ENCODE results near the gene CFAP410.

CFAP410 gene

DNA sequence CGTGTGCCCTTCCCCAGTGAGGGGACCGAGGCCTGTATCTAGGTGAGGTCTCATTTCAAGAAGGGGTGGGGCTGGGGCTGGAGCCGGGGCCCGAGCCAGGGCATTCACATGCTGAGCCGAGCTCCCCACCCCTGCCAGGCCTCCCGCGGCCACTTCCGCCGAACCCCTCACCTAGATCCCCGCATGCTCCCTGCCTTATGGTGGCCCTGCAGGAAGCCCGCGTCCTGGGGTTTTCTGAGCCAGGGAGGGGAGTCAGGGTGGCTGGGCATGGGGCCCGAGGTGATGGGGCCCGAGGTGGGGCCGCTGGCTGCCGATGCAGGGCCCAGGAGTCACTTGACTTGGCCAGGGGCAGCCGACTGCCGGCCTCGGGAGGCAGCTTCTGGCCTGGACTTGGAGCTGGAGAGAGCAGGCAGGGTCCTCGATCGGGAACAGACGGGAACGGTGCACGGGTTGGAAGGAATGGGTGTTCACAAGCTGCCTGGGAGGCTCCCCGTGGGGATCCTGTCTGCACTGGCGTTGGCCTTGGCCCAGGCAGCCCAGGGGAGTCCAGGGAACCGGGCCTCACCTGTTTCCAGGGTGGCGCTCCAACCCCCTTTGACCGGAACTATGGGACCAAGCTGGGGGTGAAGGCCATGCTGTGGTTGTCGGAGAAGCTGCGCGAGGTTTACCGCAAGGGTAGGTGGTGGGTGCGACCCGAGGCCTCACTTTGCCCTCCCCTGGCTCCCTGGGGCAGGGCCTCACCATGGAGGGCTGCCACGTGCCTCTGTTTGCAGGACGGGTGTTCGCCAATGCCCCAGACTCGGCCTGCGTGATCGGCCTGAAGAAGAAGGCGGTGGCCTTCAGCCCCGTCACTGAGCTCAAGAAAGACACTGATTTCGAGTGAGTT, 13.6 kb downstream of the CFAP410 start:
- Histone ChIP-seq H3K4me1 (ENCODE audit: control insufficient read depth, insufficient read depth, low read length) (no peaks in the 10 kb centered on the region), H3K9ac (ENCODE audit: low read depth, low read length) (no peak overlapping the region), H3K27me3 (ENCODE audit: control insufficient read depth, insufficient read depth, low read length) (no peaks in the 10 kb centered on the region), H3K9me3 (ENCODE audit: control insufficient read depth, insufficient read depth, low read length) (no peaks in the 10 kb centered on the region), H3K4me3 (ENCODE audit: low read depth, low read length) (no peak overlapping the region), H3K36me3 (ENCODE audit: control insufficient read depth, insufficient read depth, low read length) (peaks cover 48% of the 10 kb centered on the region)

DNA sequence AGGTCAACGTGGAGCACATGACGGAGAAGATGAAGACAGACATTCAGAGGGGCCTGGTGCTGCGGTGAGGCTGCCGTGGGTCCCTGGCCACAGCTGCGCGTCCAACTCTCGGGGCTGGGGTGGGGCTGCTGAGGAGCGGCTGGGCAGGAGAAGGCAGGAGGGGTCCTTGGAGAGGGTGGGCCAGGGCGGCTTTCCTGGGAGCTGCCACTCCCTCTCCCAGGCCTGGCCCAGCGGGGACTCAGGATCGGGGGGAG, 14.4 kb downstream of the CFAP410 start:
- H3K36me3 ChIP-seq (ENCODE audit: control insufficient read depth, insufficient read depth, low read length), result peaks cover 53% of the 10 kb centered on the region
- H3K4me3 ChIP-seq (ENCODE audit: low read depth, low read length), result no peak overlapping the region
- no peaks in the 10 kb centered on the region for H3K9me3 ChIP-seq (ENCODE audit: control insufficient read depth, insufficient read depth, low read length)
- H3K27me3 ChIP-seq (ENCODE audit: control insufficient read depth, insufficient read depth, low read length), result no peaks in the 10 kb centered on the region
- no peak overlapping the region for H3K9ac ChIP-seq (ENCODE audit: low read depth, low read length)
- no peaks in the 10 kb centered on the region for H3K4me1 ChIP-seq (ENCODE audit: control insufficient read depth, insufficient read depth, low read length)

DNA sequence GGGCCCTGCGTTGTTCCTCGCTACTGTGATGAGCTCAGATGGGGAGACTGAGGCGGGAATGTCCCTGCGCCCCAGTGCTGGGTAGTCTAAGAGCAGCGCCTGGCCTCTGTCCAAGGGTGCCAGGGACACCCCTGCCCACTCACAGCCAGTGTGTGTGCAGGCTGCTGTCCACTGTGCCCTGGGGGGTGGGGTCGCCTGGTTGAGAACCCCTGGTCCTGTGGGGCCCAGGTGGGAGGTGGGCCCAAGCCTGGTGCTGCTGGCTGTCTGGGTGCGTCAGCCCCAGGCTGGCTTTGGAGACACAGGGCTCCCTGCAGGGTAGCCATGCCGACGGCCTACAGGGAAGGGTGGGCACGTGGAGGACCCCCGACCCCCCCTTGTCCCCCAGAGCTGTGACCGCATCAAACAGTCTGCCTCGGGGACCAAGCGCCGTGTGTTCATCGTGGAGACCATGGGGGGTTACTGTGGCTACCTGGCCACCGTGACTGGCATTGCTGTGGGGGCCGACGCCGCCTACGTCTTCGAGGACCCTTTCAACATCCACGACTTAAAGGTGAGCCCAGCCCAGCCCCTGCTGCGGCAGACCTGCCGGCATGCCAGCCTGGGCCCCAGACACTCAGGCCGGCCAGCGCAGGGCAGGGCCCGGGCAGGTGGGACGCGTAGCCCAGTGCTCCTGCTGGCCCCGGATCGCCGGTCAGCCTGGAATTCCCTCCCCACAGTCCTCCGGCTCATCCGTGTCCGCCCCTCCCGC, 14.9 kb downstream of the CFAP410 start:
- Histone ChIP-seq H3K4me3 (ENCODE audit: low read depth, low read length) (no peak overlapping the region), H3K27me3 (ENCODE audit: control insufficient read depth, insufficient read depth, low read length) (no peaks in the 10 kb centered on the region), H3K9me3 (ENCODE audit: control insufficient read depth, insufficient read depth, low read length) (no peaks in the 10 kb centered on the region), H3K4me1 (ENCODE audit: control insufficient read depth, insufficient read depth, low read length) (no peaks in the 10 kb centered on the region), H3K9ac (ENCODE audit: low read depth, low read length) (no peak overlapping the region), H3K36me3 (ENCODE audit: control insufficient read depth, insufficient read depth, low read length) (peaks cover 54% of the 10 kb centered on the region)

DNA sequence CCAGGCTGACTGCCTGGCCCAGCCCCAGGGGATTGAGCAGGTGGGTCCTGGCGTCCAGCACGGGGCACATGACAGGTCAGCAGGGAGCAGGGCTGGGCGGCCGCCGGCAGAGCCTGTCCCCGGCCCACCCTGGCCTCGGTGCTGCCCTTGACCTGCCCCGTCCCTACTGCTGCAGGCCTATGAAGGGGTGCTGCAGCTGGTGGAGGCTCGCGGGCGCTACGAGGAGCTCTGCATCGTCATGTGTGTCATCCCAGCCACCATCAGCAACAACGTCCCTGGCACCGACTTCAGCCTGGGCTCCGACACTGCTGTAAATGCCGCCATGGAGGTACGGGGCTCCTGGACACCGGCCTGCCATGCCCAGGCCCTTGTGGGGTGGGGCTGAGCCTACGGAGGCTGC, 15.6 kb downstream of the CFAP410 start:
- H3K4me1 ChIP-seq (ENCODE audit: control insufficient read depth, insufficient read depth, low read length), result no peaks in the 10 kb centered on the region
- no peaks in the 10 kb centered on the region for H3K27me3 ChIP-seq (ENCODE audit: control insufficient read depth, insufficient read depth, low read length)
- peaks cover 54% of the 10 kb centered on the region for H3K36me3 ChIP-seq (ENCODE audit: control insufficient read depth, insufficient read depth, low read length)
- no peak overlapping the region for H3K4me3 ChIP-seq (ENCODE audit: low read depth, low read length)
- H3K9me3 ChIP-seq (ENCODE audit: control insufficient read depth, insufficient read depth, low read length), result no peaks in the 10 kb centered on the region
- H3K9ac ChIP-seq (ENCODE audit: low read depth, low read length), result no peak overlapping the region

DNA sequence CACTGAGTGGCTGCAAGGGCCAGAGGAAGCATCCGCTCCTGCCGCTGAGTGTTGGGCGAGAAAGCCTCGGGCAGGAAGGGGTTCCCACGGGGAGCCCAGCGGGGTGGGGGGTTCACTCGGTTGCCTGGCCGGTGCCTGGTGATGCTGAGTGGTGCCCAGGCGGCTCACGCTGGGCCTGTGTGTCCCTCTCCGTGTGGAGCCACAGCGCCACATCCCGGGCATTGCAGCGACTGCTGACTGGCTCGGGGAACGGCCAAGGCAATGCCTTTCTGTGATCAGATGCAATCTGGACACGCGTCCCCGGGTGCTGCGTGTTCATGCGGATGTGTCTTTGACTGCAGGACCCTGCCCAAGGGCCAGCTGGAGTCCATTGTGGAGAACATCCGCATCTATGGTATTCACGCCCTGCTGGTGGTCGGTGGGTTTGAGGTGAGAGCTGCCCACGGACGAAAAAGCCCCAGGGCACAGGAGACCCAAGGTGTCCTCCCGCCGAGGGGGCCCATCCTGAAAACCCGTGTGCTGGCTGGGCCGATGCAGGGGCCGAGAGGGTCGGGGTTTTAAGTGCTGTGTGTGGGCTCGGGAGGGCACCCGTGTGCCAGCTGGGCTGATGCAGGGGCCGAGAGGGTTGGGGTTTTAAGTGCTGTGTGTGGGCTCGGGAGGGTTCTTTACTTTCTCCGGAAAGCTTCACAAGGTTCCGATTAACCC, 16.4 kb downstream of the CFAP410 start:
- no peaks in the 10 kb centered on the region for H3K27me3 ChIP-seq (ENCODE audit: control insufficient read depth, insufficient read depth, low read length)
- no peak overlapping the region for H3K9ac ChIP-seq (ENCODE audit: low read depth, low read length)
- no peaks in the 10 kb centered on the region for H3K9me3 ChIP-seq (ENCODE audit: control insufficient read depth, insufficient read depth, low read length)
- no peaks in the 10 kb centered on the region for H3K4me1 ChIP-seq (ENCODE audit: control insufficient read depth, insufficient read depth, low read length)
- peaks cover 51% of the 10 kb centered on the region for H3K36me3 ChIP-seq (ENCODE audit: control insufficient read depth, insufficient read depth, low read length)
- no peak overlapping the region for H3K4me3 ChIP-seq (ENCODE audit: low read depth, low read length)

DNA sequence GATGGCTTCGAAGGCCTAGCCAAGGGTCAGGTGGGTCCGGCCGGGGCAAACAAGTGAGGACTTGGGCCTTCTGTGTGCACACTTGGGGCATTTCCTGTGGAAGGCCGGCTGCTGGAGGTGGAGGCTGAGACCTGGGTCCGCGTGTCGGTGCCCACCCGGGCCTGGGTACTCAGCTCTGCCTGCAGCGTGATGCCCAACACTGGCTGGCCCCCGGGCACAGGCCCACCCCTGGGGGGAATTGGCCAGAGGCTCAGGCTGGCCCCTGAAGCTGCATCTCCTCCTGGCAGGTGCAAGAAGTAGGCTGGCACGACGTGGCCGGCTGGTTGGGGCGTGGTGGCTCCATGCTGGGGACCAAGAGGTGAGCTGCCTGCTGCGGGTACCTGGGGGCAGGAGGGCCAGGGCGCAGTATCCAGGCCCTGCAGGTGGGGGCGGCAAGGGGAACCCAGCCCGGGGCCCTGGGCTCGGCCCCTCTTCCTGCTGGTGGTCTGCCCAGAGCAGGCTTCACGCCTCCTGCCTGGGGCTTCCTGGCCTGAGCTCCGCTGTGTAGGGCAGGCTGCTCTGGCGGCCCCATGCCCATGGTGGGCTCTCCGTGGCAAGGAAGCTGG, 17.2 kb downstream of the CFAP410 start:
- no peak overlapping the region for H3K9ac ChIP-seq (ENCODE audit: low read depth, low read length)
- H3K27me3 ChIP-seq (ENCODE audit: control insufficient read depth, insufficient read depth, low read length), result no peaks in the 10 kb centered on the region
- H3K4me3 ChIP-seq (ENCODE audit: low read depth, low read length), result no peak overlapping the region
- peaks cover 56% of the 10 kb centered on the region for H3K36me3 ChIP-seq (ENCODE audit: control insufficient read depth, insufficient read depth, low read length)
- H3K9me3 ChIP-seq (ENCODE audit: control insufficient read depth, insufficient read depth, low read length), result no peaks in the 10 kb centered on the region
- no peaks in the 10 kb centered on the region for H3K4me1 ChIP-seq (ENCODE audit: control insufficient read depth, insufficient read depth, low read length)

DNA sequence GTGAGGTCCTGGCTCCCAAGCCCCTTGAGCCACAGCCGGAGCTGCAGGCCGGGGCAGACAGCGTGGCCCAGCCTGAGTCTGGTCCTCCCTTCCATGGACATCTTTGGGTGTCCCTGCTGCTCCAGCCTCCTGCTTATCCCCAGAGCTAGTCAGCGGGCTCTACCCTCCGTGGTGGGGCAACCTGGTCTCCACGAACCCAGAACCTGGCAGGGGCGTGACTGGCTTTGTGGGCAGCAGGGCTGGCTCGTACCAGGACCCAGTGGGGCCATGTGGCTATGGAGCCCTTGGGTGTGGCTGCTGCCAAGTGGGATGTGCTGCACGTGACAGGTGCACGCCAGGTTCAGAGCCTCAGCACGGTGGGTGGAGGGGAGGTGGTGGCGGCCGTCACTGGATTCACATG, 18.3 kb downstream of the CFAP410 start:
- Histone ChIP-seq H3K4me3 (ENCODE audit: low read depth, low read length) (no peak overlapping the region), H3K9ac (ENCODE audit: low read depth, low read length) (no peak overlapping the region), H3K4me1 (ENCODE audit: control insufficient read depth, insufficient read depth, low read length) (no peaks in the 10 kb centered on the region), H3K9me3 (ENCODE audit: control insufficient read depth, insufficient read depth, low read length) (no peaks in the 10 kb centered on the region), H3K36me3 (ENCODE audit: control insufficient read depth, insufficient read depth, low read length) (peaks cover 56% of the 10 kb centered on the region), H3K27me3 (ENCODE audit: control insufficient read depth, insufficient read depth, low read length) (no peaks in the 10 kb centered on the region)

DNA sequence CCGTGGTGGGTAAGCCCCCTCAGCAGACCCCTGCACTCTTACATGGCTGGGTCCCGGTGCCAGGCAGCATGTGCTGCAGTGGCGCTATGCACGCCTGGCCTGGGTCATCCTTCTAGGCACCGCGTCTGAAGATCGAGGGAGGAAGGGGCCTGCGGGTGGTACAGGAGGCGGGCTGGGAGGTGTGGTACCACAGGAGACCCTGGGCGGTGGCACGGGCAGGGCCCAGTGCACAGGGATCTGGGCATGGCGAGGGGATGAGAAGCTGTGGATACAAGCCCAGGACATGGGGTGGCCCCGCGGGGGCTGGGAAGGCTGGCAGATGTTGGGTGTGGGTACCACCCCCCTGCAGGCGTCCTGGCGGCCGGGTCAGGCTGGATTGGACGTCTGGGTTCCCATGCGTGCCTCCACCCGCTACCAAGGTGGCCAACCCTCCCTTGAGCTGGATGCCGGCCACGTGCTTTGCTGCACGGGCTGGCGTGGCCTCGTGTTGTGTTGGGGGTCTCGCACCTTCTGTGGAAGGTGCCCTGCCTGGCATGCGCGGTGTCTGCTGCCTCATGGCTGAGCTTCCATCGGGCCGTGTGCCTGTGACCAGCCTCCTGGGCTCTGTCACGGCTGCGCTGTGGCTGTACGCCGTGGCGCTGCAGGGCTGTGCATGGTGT, 19.7 kb downstream of the CFAP410 start:
- H3K4me3 ChIP-seq (ENCODE audit: low read depth, low read length), result no peak overlapping the region
- H3K36me3 ChIP-seq (ENCODE audit: control insufficient read depth, insufficient read depth, low read length), result peaks cover 59% of the 10 kb centered on the region
- H3K27me3 ChIP-seq (ENCODE audit: control insufficient read depth, insufficient read depth, low read length), result no peaks in the 10 kb centered on the region
- no peak overlapping the region for H3K9ac ChIP-seq (ENCODE audit: low read depth, low read length)
- no peaks in the 10 kb centered on the region for H3K4me1 ChIP-seq (ENCODE audit: control insufficient read depth, insufficient read depth, low read length)
- no peaks in the 10 kb centered on the region for H3K9me3 ChIP-seq (ENCODE audit: control insufficient read depth, insufficient read depth, low read length)

DNA sequence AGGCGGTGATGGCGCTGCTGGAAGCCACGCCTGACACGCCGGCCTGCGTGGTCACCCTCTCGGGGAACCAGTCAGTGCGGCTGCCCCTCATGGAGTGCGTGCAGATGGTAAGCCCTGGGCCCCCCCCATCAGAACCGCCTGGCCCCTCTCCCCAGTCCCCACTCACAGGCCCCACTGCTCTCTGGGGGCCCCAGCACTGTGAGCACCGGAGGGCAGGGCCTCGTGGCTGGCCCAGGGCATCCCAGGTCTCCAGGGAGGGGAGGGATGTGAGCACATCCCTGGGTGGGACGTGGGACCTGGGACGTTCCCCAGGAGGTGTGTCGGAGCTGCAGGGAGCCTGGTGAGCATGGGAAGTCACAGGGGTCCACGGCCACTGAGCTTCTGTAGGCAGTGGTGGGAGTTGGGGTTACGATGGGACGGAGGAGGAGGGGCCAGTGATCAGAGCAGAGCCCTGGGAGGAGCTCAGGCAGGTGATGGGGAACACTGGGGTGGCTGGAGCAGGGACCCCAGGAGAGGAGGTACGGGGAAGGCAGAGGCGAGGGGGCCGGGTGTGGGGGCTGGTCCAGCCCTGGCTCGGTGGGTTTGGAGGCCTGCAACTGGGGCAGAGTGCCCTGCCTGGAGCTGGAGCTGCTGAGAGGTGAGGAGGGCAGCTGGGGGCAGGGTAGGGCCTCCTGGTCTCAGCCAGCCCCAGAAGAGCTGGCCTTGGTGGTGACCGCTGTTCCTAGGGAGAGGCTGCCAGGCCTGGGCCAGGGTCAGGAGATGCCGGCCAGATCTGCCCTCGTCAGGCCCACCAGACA, 20.5 kb downstream of the CFAP410 start:
- Histone ChIP-seq H3K36me3 (ENCODE audit: control insufficient read depth, insufficient read depth, low read length) (peaks cover 58% of the 10 kb centered on the region), H3K4me1 (ENCODE audit: control insufficient read depth, insufficient read depth, low read length) (no peaks in the 10 kb centered on the region), H3K27me3 (ENCODE audit: control insufficient read depth, insufficient read depth, low read length) (no peaks in the 10 kb centered on the region), H3K9ac (ENCODE audit: low read depth, low read length) (no peak overlapping the region), H3K4me3 (ENCODE audit: low read depth, low read length) (no peak overlapping the region), H3K9me3 (ENCODE audit: control insufficient read depth, insufficient read depth, low read length) (no peaks in the 10 kb centered on the region)

DNA sequence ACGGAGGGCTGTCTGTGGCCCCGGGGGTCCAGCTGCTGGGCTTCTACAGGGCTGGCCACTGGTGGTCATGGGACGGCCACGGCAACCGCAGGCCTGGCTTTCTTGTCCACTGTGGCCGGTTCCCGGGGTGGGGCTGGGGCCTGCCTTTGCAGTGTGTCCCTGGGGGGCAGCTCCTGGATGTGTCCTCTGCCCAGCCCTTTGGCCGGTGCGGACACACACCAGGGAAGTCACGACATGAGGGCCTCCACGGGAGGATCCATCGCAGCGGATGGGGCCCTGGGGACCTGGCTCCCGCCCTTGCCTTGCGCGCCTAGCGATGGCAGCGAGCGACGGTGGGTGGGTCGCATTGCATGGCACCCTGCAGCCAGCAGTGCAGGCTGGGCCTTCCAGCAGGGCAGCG, 21.3 kb downstream of the CFAP410 start:
- H3K4me3 ChIP-seq (ENCODE audit: low read depth, low read length), result no peak overlapping the region
- no peaks in the 10 kb centered on the region for H3K4me1 ChIP-seq (ENCODE audit: control insufficient read depth, insufficient read depth, low read length)
- no peaks in the 10 kb centered on the region for H3K27me3 ChIP-seq (ENCODE audit: control insufficient read depth, insufficient read depth, low read length)
- no peaks in the 10 kb centered on the region for H3K9me3 ChIP-seq (ENCODE audit: control insufficient read depth, insufficient read depth, low read length)
- H3K36me3 ChIP-seq (ENCODE audit: control insufficient read depth, insufficient read depth, low read length), result peaks cover 60% of the 10 kb centered on the region
- H3K9ac ChIP-seq (ENCODE audit: low read depth, low read length), result no peak overlapping the region

Measured in iPS-15b (cell line).